D721Med (cell line): ENCODE measurements around the gene NCF4.

Experiments used
- DNase-seq: peaks from one replicate; pipeline ENCODE4 v3.0.0; 2011; ENCODE audit warnings: low spot score; ENCODE audit not compliant: insufficient read length
- FAIRE-seq: peaks from 2 replicates; lab custom pipeline; 2011; peaks lifted over from hg19 to GRCh38; lab: Jason Lieb, UNC
- TF ChIP-seq, protein P1 (sequence below): IDR thresholded peaks from 2 replicates; pipeline ENCODE4 v1.5.1; 2012; ENCODE audit warnings: mild to moderate bottlenecking, control low read depth; ENCODE audit not compliant: insufficient read depth; ENCODE audit errors: missing control alignments

NCF4 gene

GRCh38 chr22:36864454-36865215 is 3.8 kb downstream of the NCF4 start:
- TF ChIP-seq, protein P1, sequence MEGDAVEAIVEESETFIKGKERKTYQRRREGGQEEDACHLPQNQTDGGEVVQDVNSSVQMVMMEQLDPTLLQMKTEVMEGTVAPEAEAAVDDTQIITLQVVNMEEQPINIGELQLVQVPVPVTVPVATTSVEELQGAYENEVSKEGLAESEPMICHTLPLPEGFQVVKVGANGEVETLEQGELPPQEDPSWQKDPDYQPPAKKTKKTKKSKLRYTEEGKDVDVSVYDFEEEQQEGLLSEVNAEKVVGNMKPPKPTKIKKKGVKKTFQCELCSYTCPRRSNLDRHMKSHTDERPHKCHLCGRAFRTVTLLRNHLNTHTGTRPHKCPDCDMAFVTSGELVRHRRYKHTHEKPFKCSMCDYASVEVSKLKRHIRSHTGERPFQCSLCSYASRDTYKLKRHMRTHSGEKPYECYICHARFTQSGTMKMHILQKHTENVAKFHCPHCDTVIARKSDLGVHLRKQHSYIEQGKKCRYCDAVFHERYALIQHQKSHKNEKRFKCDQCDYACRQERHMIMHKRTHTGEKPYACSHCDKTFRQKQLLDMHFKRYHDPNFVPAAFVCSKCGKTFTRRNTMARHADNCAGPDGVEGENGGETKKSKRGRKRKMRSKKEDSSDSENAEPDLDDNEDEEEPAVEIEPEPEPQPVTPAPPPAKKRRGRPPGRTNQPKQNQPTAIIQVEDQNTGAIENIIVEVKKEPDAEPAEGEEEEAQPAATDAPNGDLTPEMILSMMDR, result no peak
- no peak for DNase-seq
- no peak for FAIRE-seq

DNA sequence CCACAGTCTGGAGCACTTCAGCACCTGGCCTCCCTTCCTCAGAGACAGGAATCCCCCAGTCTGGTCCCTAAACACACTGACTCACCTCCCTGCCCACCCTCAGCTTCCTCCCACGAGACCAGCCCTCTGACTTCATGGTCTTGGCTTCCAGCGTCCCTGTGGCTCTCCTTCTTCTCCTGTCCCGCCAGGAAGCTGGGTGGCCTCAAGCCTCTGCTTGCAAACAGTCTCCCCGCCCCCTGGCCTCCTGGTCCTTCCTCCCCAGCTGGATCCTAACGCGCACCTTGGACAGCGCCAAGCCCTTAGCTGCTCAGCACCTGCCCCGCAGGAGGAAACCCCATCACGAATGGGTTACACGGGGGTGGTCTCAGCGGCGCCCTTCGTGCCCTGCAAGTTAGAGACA is 4.5 kb downstream of the NCF4 start:
- FAIRE-seq, result no peak
- DNase-seq, result no peak
- TF ChIP-seq, protein P1, result no peak

DNA sequence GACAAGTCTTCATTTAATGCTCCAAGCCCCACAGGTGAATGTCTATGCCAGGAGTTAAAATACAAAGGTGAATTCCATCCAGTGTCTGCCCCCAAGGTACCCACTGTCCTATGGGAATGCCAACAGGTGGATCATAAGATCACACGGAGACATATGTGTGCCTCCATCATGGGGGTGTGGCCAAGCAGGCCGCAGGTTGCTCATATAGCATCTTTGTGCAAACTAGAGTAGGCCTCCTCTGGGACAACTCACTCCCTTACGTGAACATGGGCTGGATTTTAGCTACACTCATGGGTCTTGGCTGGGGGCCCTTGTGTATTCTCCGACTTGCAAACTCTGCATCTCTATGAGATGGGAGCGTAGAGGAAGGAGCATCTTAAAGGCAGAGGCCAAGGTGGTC is 6.9 kb downstream of the NCF4 start:
- TF ChIP-seq, protein P1, result no peak
- FAIRE-seq, result no peak
- DNase-seq, result no peak

DNA sequence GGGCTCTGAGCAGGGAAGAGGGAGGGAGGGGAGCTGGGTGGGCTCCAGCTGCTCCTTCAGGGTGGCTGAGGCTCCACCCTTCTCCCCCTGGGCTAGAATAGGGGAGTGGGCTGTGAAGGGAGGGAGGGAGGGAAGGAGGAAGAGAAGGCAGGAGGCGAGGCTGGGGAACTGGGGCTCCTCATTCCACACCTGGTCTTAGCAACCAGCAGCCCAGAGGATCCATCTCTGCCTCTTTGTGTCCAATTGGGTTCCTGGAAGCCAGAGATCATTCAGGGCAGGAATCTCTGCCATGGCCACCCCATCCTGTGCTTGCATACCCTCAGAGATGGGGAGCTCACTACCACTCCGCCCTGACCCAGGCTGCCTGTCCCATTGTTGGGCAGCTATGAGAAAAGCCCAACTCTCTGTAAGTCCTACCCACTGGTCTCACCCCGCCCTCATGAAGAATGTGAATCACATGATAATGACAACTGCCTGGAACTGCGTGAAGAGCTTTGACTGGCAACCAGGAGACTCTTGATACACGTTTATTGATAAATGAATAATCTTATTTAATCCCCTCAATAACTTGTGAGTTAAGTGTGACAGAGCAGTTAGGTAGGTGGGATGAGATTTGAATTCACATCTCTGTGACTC is 7.9 kb downstream of the NCF4 start:
- TF ChIP-seq, protein P1, result no peak
- DNase-seq, result no peak
- FAIRE-seq, result no peak

- DNase-seq (no peak), FAIRE-seq (no peak)
- TF ChIP-seq, protein P1, result no peak
These were observed 9.4 kb downstream of the NCF4 start for GRCh38 chr22:36870250-36870649.

DNA sequence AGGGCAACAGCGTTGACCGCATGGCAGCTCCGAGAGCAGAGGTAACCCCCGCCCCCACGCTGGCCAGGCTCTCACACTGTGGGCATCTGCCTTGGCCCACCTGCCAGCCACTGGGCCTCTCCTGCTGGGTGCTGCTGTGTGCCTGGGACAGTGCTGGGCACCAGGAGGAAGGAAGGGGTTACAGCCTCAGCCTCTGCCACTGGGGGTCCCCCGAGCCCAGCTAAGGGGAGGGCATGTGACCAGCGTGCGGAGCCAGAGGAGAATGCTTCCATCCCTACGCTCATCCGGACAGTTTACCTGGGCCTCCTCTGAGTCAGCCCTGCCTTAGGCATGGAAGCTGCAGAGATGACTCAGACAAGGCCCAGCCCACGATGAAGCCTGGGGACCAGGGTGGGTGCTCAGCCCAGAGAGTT is 10.9 kb downstream of the NCF4 start:
- TF ChIP-seq, protein P1, result no peak
- no peak for FAIRE-seq
- DNase-seq, result no peak

DNA sequence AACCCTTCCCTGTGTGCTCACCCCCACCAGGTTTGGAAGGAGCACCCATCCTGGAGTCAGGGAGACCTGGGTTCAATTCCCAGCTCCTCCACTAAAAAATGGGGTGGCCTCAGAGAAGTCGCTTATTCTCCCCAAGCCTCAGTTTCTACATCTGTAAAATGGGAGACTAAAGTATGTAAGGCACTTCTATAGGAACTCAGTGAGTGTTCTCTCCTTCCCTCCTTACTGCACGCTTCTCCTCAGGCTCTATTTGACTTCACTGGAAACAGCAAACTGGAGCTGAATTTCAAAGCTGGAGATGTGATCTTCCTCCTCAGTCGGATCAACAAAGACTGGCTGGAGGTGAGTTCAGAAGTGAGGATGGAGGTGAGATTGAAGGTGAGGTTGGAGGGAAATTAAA is 11.3 kb downstream of the NCF4 start:
- no peak for FAIRE-seq
- TF ChIP-seq, protein P1, result no peak
- DNase-seq, result no peak
